GM19438 (cell line): ENCODE measurements around the gene ING5.
"Not testable (repeated sequence)": the region's sequence is repeated elsewhere in the genome, so short reads cannot be mapped to it uniquely, and the experiment has no call there.

Experiments used
- ATAC-seq: cut with Tn5 transposase; IDR thresholded peaks from one replicate; pipeline ENCODE4 v1.9.1; 2021; ENCODE audit warnings: low read depth; ENCODE audit not compliant: unreplicated experiment

The ING5 gene

GRCh38 chr2:241736111-241736510, 34.3 kb downstream of the ING5 start:
- no peak for ATAC-seq

- no peak for ATAC-seq
These were observed 36.3 kb downstream of the ING5 start for GRCh38 chr2:241738040-241738686.

GRCh38 chr2:241739177-241739576, 37.3 kb downstream of the ING5 start:
- ATAC-seq = no peak

- ATAC-seq = no peak
These were observed 37.8 kb downstream of the ING5 start for GRCh38 chr2:241739651-241740050.

GRCh38 chr2:241741016-241741415, 39.2 kb downstream of the ING5 start:
- no peak for ATAC-seq

- no peak for ATAC-seq
These were observed 40.6 kb downstream of the ING5 start for GRCh38 chr2:241742320-241742939.

GRCh38 chr2:241743008-241743407, 41.2 kb downstream of the ING5 start:
- ATAC-seq = not testable (repeated sequence)

- ATAC-seq = no peak
These were observed 41.8 kb downstream of the ING5 start for GRCh38 chr2:241743620-241744019.

GRCh38 chr2:241744028-241744754, 42.4 kb downstream of the ING5 start:
- no peak for ATAC-seq

GRCh38 chr2:241745276-241745675, 43.4 kb downstream of the ING5 start:
- ATAC-seq = no peak

- ATAC-seq = no peak
These were observed 44.2 kb downstream of the ING5 start for GRCh38 chr2:241746084-241746483.

- no peak for ATAC-seq
These were observed 46.8 kb downstream of the ING5 start for GRCh38 chr2:241748468-241749256.

GRCh38 chr2:241750076-241750840, 48.4 kb downstream of the ING5 start:
- ATAC-seq = no peak

GRCh38 chr2:241751152-241751551, 49.3 kb downstream of the ING5 start:
- ATAC-seq = no peak

- ATAC-seq = no peak
These were observed 49.9 kb downstream of the ING5 start for GRCh38 chr2:241751776-241752175.

GRCh38 chr2:241752253-241752652, 50.4 kb downstream of the ING5 start:
- no peak for ATAC-seq

GRCh38 chr2:241752689-241753276, 50.9 kb downstream of the ING5 start:
- no peak for ATAC-seq

GRCh38 chr2:241753493-241753892, 51.7 kb downstream of the ING5 start:
- ATAC-seq = no peak

- ATAC-seq = no peak
These were observed 52.2 kb downstream of the ING5 start for GRCh38 chr2:241754042-241754441.

GRCh38 chr2:241755166-241755565, 53.3 kb downstream of the ING5 start:
- ATAC-seq = no peak
